HCT116 (cell line): ENCODE measurements around the gene IPO11. TPM values are rescaled to one million over a fixed set of nuclear protein-coding genes. Genes with fewer than 3 reads are reported as not detected.

Source experiments
- ATAC-seq: fragments of 200-7000 bp; cut with Tn5 transposase; 2 replicates; pipeline ENCODE4 v1.9.1; 2020; ENCODE audit warnings: mild to moderate bottlenecking, moderate library complexity
- BruUV-seq: library from RNA; stranded (reverse); fragments of 400-500 nt; replicated peaks from 2 replicates; lab custom pipeline; 2021; lab: Mats Ljungman, UMichigan
- CTCF ChIA-PET: fragments of 300-600 bp; sonication (Branson Sonifier 250); formaldehyde crosslinking; loops from one replicate; lab custom pipeline; 2021; ENCODE audit warnings: antibody characterized with exemption; lab: Charles Lee
- POLR2A ChIA-PET: fragments of 300-600, 350-600 bp; sonication (Branson Sonifier 250); formaldehyde crosslinking; loops from one replicate; lab custom pipeline; 2021; ENCODE audit warnings: antibody characterized with exemption; lab: Charles Lee
- RAD21 ChIA-PET, 2 experiments: fragments of 300-600 bp; sonication (Branson Sonifier 250); formaldehyde crosslinking; loops; one replicate each; lab custom pipeline; 2023; ENCODE audit warnings: low total read pairs in 2 of 2; ENCODE audit not compliant: uncharacterized antibody in 2 of 2, unreplicated experiment in 2 of 2, low non-redundant PET in 1 of 2; lab: Charles Lee
- DNase-seq: peaks from one replicate; pipeline ENCODE4 v3.0.0-alpha.2; 2010; ENCODE audit warnings: low read depth, low spot score
- H2AFZ ChIP-seq: fragments of 200-600 bp; shearing (Covaris generic), sonication (generic); 2 replicates; pipeline ENCODE4 v1.6.1; 2017; ENCODE audit warnings: low read depth, mixed run types, mixed read lengths, antibody characterized with exemption, low read length; ENCODE audit not compliant: poor library complexity, severe bottlenecking
- H3K27ac ChIP-seq: 2 replicates; pipeline ENCODE4 v1.5.1; 2012; ENCODE audit warnings: low read depth, low read length
- H3K27me3 ChIP-seq: fragments of 200-600 bp; sonication (generic); 2 replicates; pipeline ENCODE4 v1.6.1; 2016; ENCODE audit warnings: mixed run types, low read length, mixed read lengths; ENCODE audit not compliant: insufficient read depth
- H3K36me3 ChIP-seq, 2 experiments: fragments of 200-500 bp in 1 of 2; fragments of 200-600 bp in 1 of 2; sonication (Bioruptor generic) in 1 of 2; sonication (generic) in 1 of 2; 2 replicates each; pipeline versions ENCODE4 v1.5.1 to v1.6.1; 2014 to 2016; ENCODE audit warnings: low read length in 2 of 2, inconsistent platforms in 1 of 2, mixed read lengths in 1 of 2, mixed run types in 1 of 2; ENCODE audit not compliant: insufficient read depth in 2 of 2, control insufficient read depth in 1 of 2
- H3K4me1 ChIP-seq, 2 experiments: fragments of 200-600 bp in 1 of 2; sonication (generic) in 1 of 2; 2 replicates each; pipeline versions ENCODE4 v1.5.1 to v1.6.1; 2012 to 2017; ENCODE audit warnings: low read length in 2 of 2, inconsistent platforms in 1 of 2, mild to moderate bottlenecking in 1 of 2, mixed read lengths in 1 of 2, mixed run types in 1 of 2, moderate library complexity in 1 of 2; ENCODE audit not compliant: insufficient read depth in 2 of 2, control insufficient read depth in 1 of 2
- H3K4me2 ChIP-seq: fragments of 200-600 bp; sonication (generic); 2 replicates; pipeline ENCODE4 v1.6.1; 2017; ENCODE audit warnings: mixed run types, low read length, mixed read lengths
- H3K4me3 ChIP-seq, 2 experiments: fragments of 200-600 bp in 1 of 2; sonication (generic) in 1 of 2; replicated peaks in 1 of 2; 2 replicates each; pipeline ENCODE4 v1.5.1; 2011 to 2016; ENCODE audit warnings: low read length in 2 of 2, control low read depth in 1 of 2, low read depth in 1 of 2, mild to moderate bottlenecking in 1 of 2, mixed read lengths in 1 of 2, mixed run types in 1 of 2
- H3K79me2 ChIP-seq: fragments of 200-600 bp; sonication (generic); 2 replicates; pipeline ENCODE4 v1.6.1; 2017; ENCODE audit warnings: mild to moderate bottlenecking, mixed run types, low read length, moderate library complexity, mixed read lengths; ENCODE audit not compliant: insufficient read depth
- H3K9ac ChIP-seq: fragments of 200-600 bp; sonication (generic); 2 replicates; pipeline ENCODE4 v1.6.1; 2016; ENCODE audit warnings: low read length, mixed read lengths
- H3K9me2 ChIP-seq: fragments of 200-600 bp; sonication (generic), shearing (Covaris generic); 2 replicates; pipeline ENCODE4 v1.6.1; 2017; ENCODE audit warnings: mixed run types, mild to moderate bottlenecking, moderate library complexity; ENCODE audit not compliant: insufficient read depth
- H3K9me3 ChIP-seq, 2 experiments: fragments of 200-500 bp in 1 of 2; fragments of 200-600 bp in 1 of 2; sonication (Bioruptor generic) in 1 of 2; sonication (generic) in 1 of 2; 2 replicates each; pipeline ENCODE4 v1.6.1; 2014 to 2017; ENCODE audit warnings: low read length in 2 of 2, mixed read lengths in 2 of 2, inconsistent platforms in 1 of 2, low read depth in 1 of 2, mild to moderate bottlenecking in 1 of 2, mixed run types in 1 of 2, moderate library complexity in 1 of 2; ENCODE audit not compliant: control insufficient read depth in 1 of 2, insufficient read depth in 1 of 2
- H4K20me1 ChIP-seq: fragments of 200-600 bp; sonication (generic), shearing (Covaris generic); 2 replicates; pipeline ENCODE4 v1.6.1; 2017; ENCODE audit warnings: mixed run types, mild to moderate bottlenecking, moderate library complexity; ENCODE audit not compliant: insufficient read depth
- CEBPB ChIP-seq: IDR thresholded peaks from 2 replicates; pipeline ENCODE4 v1.6.1; 2012; ENCODE audit warnings: low read depth
- EZH2 ChIP-seq: fragments of 200-600 bp; sonication (generic); IDR thresholded peaks from 2 replicates; pipeline ENCODE4 v1.6.1; 2017; ENCODE audit warnings: antibody characterized with exemption, mixed run types
- MAX ChIP-seq: IDR thresholded peaks from 2 replicates; pipeline ENCODE4 v1.6.1; 2012
- POLR2A ChIP-seq: IDR thresholded peaks from 2 replicates; pipeline ENCODE4 v1.7.0; 2011; ENCODE audit warnings: borderline replicate concordance; ENCODE audit not compliant: insufficient read depth, insufficient read length; ENCODE audit errors: extremely low read depth
- POLR2AphosphoS5 ChIP-seq: IDR thresholded peaks from 2 replicates; pipeline ENCODE4 v1.6.1; 2011; ENCODE audit warnings: mild to moderate bottlenecking, low read depth, low read length, moderate library complexity
- RAD21 ChIP-seq: IDR thresholded peaks from 2 replicates; pipeline ENCODE4 v1.6.1; 2012; ENCODE audit warnings: low read depth, mild to moderate bottlenecking
- intact Hi-C: fragments of 100-400 bp; cut with micrococcal nuclease; formaldehyde crosslinking; loops from 2 replicates; pipeline ENCODE4 v1.10.0; 2022
- total RNA-seq: library from RNA; stranded (reverse); gene quantifications from one replicate; pipeline ENCODE4 v1.2.1, GENCODE V29; 2021; ENCODE audit not compliant: unreplicated experiment
- TF ChIP-seq, protein P1 (sequence below), 3 experiments: fragments of 200-600 bp in 1 of 3; sonication (generic) in 1 of 3; IDR thresholded peaks in 2 of 3; conservative IDR thresholded peaks in 1 of 3; 2 replicates each; pipeline ENCODE4 v1.5.1; 2012 to 2017; ENCODE audit warnings: low read depth in 2 of 3, low read length in 2 of 3, antibody characterized with exemption in 1 of 3, borderline replicate concordance in 1 of 3, control low read depth in 1 of 3, mild to moderate bottlenecking in 1 of 3, mixed read lengths in 1 of 3, mixed run types in 1 of 3, moderate library complexity in 1 of 3; ENCODE audit not compliant: insufficient read depth in 1 of 3
- TF ChIP-seq, protein P2 (sequence below): IDR thresholded peaks from 2 replicates; pipeline ENCODE4 v1.6.1; 2011; ENCODE audit warnings: mild to moderate bottlenecking, low read length, moderate library complexity; ENCODE audit not compliant: insufficient replicate concordance; ENCODE audit errors: extremely low read depth

The IPO11 gene
- total RNA-seq, 1 experiment from 2014 or later: 55.1 TPM

- TF ChIP-seq, protein P1, sequence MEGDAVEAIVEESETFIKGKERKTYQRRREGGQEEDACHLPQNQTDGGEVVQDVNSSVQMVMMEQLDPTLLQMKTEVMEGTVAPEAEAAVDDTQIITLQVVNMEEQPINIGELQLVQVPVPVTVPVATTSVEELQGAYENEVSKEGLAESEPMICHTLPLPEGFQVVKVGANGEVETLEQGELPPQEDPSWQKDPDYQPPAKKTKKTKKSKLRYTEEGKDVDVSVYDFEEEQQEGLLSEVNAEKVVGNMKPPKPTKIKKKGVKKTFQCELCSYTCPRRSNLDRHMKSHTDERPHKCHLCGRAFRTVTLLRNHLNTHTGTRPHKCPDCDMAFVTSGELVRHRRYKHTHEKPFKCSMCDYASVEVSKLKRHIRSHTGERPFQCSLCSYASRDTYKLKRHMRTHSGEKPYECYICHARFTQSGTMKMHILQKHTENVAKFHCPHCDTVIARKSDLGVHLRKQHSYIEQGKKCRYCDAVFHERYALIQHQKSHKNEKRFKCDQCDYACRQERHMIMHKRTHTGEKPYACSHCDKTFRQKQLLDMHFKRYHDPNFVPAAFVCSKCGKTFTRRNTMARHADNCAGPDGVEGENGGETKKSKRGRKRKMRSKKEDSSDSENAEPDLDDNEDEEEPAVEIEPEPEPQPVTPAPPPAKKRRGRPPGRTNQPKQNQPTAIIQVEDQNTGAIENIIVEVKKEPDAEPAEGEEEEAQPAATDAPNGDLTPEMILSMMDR (IDR thresholded peaks at IDR 0.05 in 2 of 3, conservative IDR thresholded peaks at IDR 0.05 in 1 of 3; ENCODE audit: borderline replicate concordance in 1 of 3, insufficient read depth in 1 of 3, low read depth in 2 of 3, low read length in 2 of 3): no peak
- TF ChIP-seq POLR2AphosphoS5 (no peak), MAX (no peak), RAD21 (no peak), CEBPB (no peak)
Measured at GRCh38 chr5:62643556-62644451, 231.2 kb downstream of the IPO11 start (continued).

- no peak for ATAC-seq
- H3K27me3 ChIP-seq: no peaks in the 10 kb centered on the region
- no TSS peak for BruUV-seq
- RAD21 ChIA-PET: no interaction called here
- H3K4me3 ChIP-seq: no peak overlapping the region
- no peak overlapping the region for H3K27ac ChIP-seq
- H3K4me2 ChIP-seq: no peak overlapping the region
- no peaks in the 10 kb centered on the region for H3K9me3 ChIP-seq
- no peak overlapping the region for H2AFZ ChIP-seq
- POLR2A ChIA-PET: no interaction called here
- no peaks in the 10 kb centered on the region for H3K4me1 ChIP-seq
- no peaks in the 10 kb centered on the region for H4K20me1 ChIP-seq
- intact Hi-C loops: no loop called here
- CTCF ChIA-PET: no interaction called here
- TF ChIP-seq EZH2 (no peak), POLR2A (no peak)
- TF ChIP-seq, protein P2, sequence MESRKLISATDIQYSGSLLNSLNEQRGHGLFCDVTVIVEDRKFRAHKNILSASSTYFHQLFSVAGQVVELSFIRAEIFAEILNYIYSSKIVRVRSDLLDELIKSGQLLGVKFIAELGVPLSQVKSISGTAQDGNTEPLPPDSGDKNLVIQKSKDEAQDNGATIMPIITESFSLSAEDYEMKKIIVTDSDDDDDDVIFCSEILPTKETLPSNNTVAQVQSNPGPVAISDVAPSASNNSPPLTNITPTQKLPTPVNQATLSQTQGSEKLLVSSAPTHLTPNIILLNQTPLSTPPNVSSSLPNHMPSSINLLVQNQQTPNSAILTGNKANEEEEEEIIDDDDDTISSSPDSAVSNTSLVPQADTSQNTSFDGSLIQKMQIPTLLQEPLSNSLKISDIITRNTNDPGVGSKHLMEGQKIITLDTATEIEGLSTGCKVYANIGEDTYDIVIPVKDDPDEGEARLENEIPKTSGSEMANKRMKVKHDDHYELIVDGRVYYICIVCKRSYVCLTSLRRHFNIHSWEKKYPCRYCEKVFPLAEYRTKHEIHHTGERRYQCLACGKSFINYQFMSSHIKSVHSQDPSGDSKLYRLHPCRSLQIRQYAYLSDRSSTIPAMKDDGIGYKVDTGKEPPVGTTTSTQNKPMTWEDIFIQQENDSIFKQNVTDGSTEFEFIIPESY: no peak
- H3K9me2 ChIP-seq: no peaks in the 10 kb centered on the region
- no peak for DNase-seq
- H3K36me3 ChIP-seq: no peaks in the 10 kb centered on the region; a peak in 1 of 4 replicates
- H3K79me2 ChIP-seq: no peaks in the 10 kb centered on the region
- no peak overlapping the region for H3K9ac ChIP-seq
Measured at GRCh38 chr5:62645223-62645622, 232.7 kb downstream of the IPO11 start.
